B cell (primary cell): ENCODE results near the gene ERBB4. TPM values are rescaled to one million over a fixed set of nuclear protein-coding genes. Genes with fewer than 3 reads are reported as not detected.

ENCODE experiments used
- ATAC-seq: fragments of 200-7000 bp; cut with Tn5 transposase; one replicate; pipeline ENCODE4 v1.10.0; 2021; ENCODE audit warnings: low read depth, mild to moderate bottlenecking, moderate number of reproducible peaks, moderate library complexity
- CTCF ChIA-PET: fragments of 350-600 bp; sonication (Branson Sonifier 250); formaldehyde crosslinking; loops from one replicate; lab custom pipeline; 2021; ENCODE audit warnings: antibody characterized with exemption, inconsistent platforms; lab: Charles Lee
- POLR2A ChIA-PET: fragments of 350-600 bp; sonication (Branson Sonifier 250); formaldehyde crosslinking; loops from one replicate; lab custom pipeline; 2021; ENCODE audit warnings: antibody characterized with exemption; lab: Charles Lee
- DNase-seq: peaks from one replicate; pipeline ENCODE4 v3.0.0; 2013
- H2AFZ ChIP-seq: 2 replicates; pipeline ENCODE4 v1.6.1; 2012; ENCODE audit warnings: mild to moderate bottlenecking, low read depth, low read length; ENCODE audit not compliant: insufficient read depth, poor library complexity, severe bottlenecking
- H3K27ac ChIP-seq, 2 donors: 1 replicate in 1 of 2; 2 replicates in 1 of 2; pipeline ENCODE4 v1.5.1; 2012 to 2013; ENCODE audit warnings: low read length in 2 of 2, mild to moderate bottlenecking in 2 of 2, moderate library complexity in 1 of 2
- H3K27me3 ChIP-seq, 4 experiments: fragments of 200-600 bp in 1 of 4; sonication (generic) in 1 of 4; replicated peaks in 1 of 4; 1 replicate in 2 of 4; 2 replicates in 2 of 4; pipeline versions ENCODE4 v1.6.1 to v1.7.0; 2013 to 2016; ENCODE audit warnings: low read length in 3 of 4, mild to moderate bottlenecking in 2 of 4, mixed read lengths in 1 of 4, moderate library complexity in 1 of 4; ENCODE audit not compliant: insufficient read depth in 4 of 4, control insufficient read depth in 3 of 4; ENCODE audit errors: control extremely low read depth in 1 of 4
- H3K36me3 ChIP-seq, 2 experiments: replicated peaks in 1 of 2; 1 replicate in 1 of 2; 2 replicates in 1 of 2; pipeline versions ENCODE4 v1.6.1 to v1.7.1; 2013; ENCODE audit warnings: low read length in 1 of 2; ENCODE audit not compliant: insufficient read depth in 2 of 2, control insufficient read depth in 1 of 2; ENCODE audit errors: control extremely low read depth in 1 of 2, extremely low read depth in 1 of 2
- H3K4me1 ChIP-seq, 2 donors: fragments of 200-600 bp in 1 of 2; sonication (generic) in 1 of 2; 1 replicate in 1 of 2; 2 replicates in 1 of 2; pipeline versions ENCODE4 v1.5.1 to v1.6.1; 2013 to 2017; ENCODE audit warnings: low read length in 2 of 2; ENCODE audit not compliant: control insufficient read depth in 2 of 2, insufficient read depth in 2 of 2
- H3K4me2 ChIP-seq: replicated peaks from 2 replicates; pipeline ENCODE3; 2012; ENCODE audit warnings: mild to moderate bottlenecking, low read depth, low read length; ENCODE audit not compliant: poor library complexity, severe bottlenecking
- H3K4me3 ChIP-seq, 5 experiments: fragments of 200-600 bp in 1 of 5; sonication (generic) in 1 of 5; 1 replicate in 3 of 5; 2 replicates in 2 of 5; pipeline versions ENCODE4 v1.5.1 to v1.7.0; 2011 to 2016; ENCODE audit warnings: low read length in 4 of 5, mild to moderate bottlenecking in 4 of 5, low read depth in 2 of 5, control low read depth in 1 of 5, moderate library complexity in 1 of 5; ENCODE audit not compliant: insufficient read depth in 1 of 5; ENCODE audit errors: control extremely low read depth in 1 of 5, extremely low read depth in 1 of 5
- H3K79me2 ChIP-seq: fragments of 200-600 bp; sonication (generic); one replicate; pipeline ENCODE4 v1.6.0; 2016; ENCODE audit warnings: low read length; ENCODE audit not compliant: control insufficient read depth, insufficient read depth
- H3K9ac ChIP-seq: fragments of 200-600 bp; sonication (generic); 2 replicates; pipeline ENCODE4 v1.6.1; 2017; ENCODE audit warnings: mild to moderate bottlenecking, low read length, moderate library complexity
- H3K9me3 ChIP-seq, 3 donors: one replicate each; pipeline versions ENCODE4 v1.6.1 to v1.7.1; 2013; ENCODE audit warnings: low read length in 2 of 3; ENCODE audit not compliant: control insufficient read depth in 2 of 3, insufficient read depth in 1 of 3; ENCODE audit errors: control extremely low read depth in 1 of 3
- H4K20me1 ChIP-seq: 2 replicates; pipeline ENCODE4 v1.6.0; 2012; ENCODE audit warnings: mild to moderate bottlenecking, low read length; ENCODE audit not compliant: insufficient read depth, control insufficient read depth, poor library complexity, severe bottlenecking
- H3K27ac Mint-ChIP-seq: one replicate; pipeline ENCODE4 v1.8.0; 2021; ENCODE audit warnings: mixed read lengths
- H3K27me3 Mint-ChIP-seq: one replicate; pipeline ENCODE4 v1.8.0; 2021; ENCODE audit warnings: mixed read lengths
- H3K4me1 Mint-ChIP-seq: one replicate; pipeline ENCODE4 v1.8.0; 2021; ENCODE audit warnings: mixed read lengths
- H3K4me3 Mint-ChIP-seq: one replicate; pipeline ENCODE4 v1.8.0; 2021; ENCODE audit warnings: mixed read lengths
- H3K9me3 Mint-ChIP-seq: one replicate; pipeline ENCODE4 v1.8.0; 2022; ENCODE audit warnings: mixed read lengths; ENCODE audit not compliant: insufficient read depth
- CTCF ChIP-seq: fragments of 200-600 bp; IDR thresholded peaks from one replicate; pipeline ENCODE4 v1.8.0; 2022; ENCODE audit warnings: antibody characterized with exemption, mild to moderate bottlenecking
- EZH2 ChIP-seq: IDR thresholded peaks from 2 replicates; pipeline ENCODE4 v1.6.1; 2012; ENCODE audit warnings: borderline replicate concordance, low read depth, mild to moderate bottlenecking, moderate library complexity, low read length; ENCODE audit not compliant: insufficient read depth, poor library complexity, severe bottlenecking
- WGBS: methylation state at CpG from one replicate; pipeline ENCODE4 v1.1.5; 2013; ENCODE audit warnings: missing lambda C conversion rate; ENCODE audit not compliant: insufficient coverage; 5-methylcytosine and 5-hydroxymethylcytosine counted together
- intact Hi-C: fragments of 100-400 bp; cut with micrococcal nuclease; formaldehyde crosslinking; loops from one replicate; pipeline ENCODE4 v1.10.0; 2022
- polyA plus RNA-seq: library from polyadenylated mRNA; depleted of rRNA; stranded (reverse); fragments of >200 nt; gene quantifications from 2 replicates; pipeline ENCODE4 v1.2.3, GENCODE V29; 2012
- total RNA-seq, 2 donors: library from RNA; stranded (reverse); fragments of 120-200 nt in 1 of 2; gene quantifications; 1 replicate in 1 of 2; 2 replicates in 1 of 2; pipeline versions ENCODE4 v1.2.3 to v1.2.4, GENCODE V29; 2013 to 2022

The ERBB4 gene
- total and polyA plus RNA-seq, 2 donors (not counting 1 experiment from before 2014, with no cell fraction given) = not detected

- Histone ChIP-seq H3K4me3 (no peak overlapping the region), H3K9me3 (no peaks in the 10 kb centered on the region), H4K20me1 (no peaks in the 10 kb centered on the region), H3K9ac (no peak overlapping the region), H3K4me2 (no peak overlapping the region), H3K79me2 (no peaks in the 10 kb centered on the region), H3K36me3 (no peaks in the 10 kb centered on the region), H3K4me1 (no peaks in the 10 kb centered on the region), H3K27ac (no peak overlapping the region), H3K27me3 (no peaks in the 10 kb centered on the region), H2AFZ (no peak overlapping the region)
- TF ChIP-seq CTCF (no peak), EZH2 (no peak)
- no peak for ATAC-seq
- POLR2A ChIA-PET = no interaction called here
- no peak for DNase-seq
- CTCF ChIA-PET = no interaction called here
- Mint-ChIP-seq H3K9me3 (no peaks in the 10 kb centered on the region), H3K4me1 (no peaks in the 10 kb centered on the region), H3K27ac (no peak overlapping the region), H3K27me3 (no peaks in the 10 kb centered on the region), H3K4me3 (no peak overlapping the region)
- intact Hi-C loops = no loop called here
- no CpG with 5 or more reads among the region's 1 CpG for WGBS
Observed at GRCh38 chr2:211620986-211621385, 917.6 kb downstream of the ERBB4 start.

GRCh38 chr2:211617803-211618202 is 920.8 kb downstream of the ERBB4 start:
- Histone ChIP-seq H4K20me1 (no peaks in the 10 kb centered on the region), H3K27ac (no peak overlapping the region), H3K36me3 (no peaks in the 10 kb centered on the region), H3K9me3 (no peaks in the 10 kb centered on the region), H3K4me2 (no peak overlapping the region), H3K27me3 (no peaks in the 10 kb centered on the region), H3K9ac (no peak overlapping the region), H3K4me3 (no peak overlapping the region), H3K4me1 (no peaks in the 10 kb centered on the region), H2AFZ (no peak overlapping the region), H3K79me2 (no peaks in the 10 kb centered on the region)
- POLR2A ChIA-PET = no interaction called here
- WGBS = no CpG with 5 or more reads among the region's 2 CpGs
- no peak overlapping the region for H3K4me3 Mint-ChIP-seq
- no peaks in the 10 kb centered on the region for H3K4me1 Mint-ChIP-seq
- DNase-seq (no peak), ATAC-seq (no peak)
- no peaks in the 10 kb centered on the region for H3K27me3 Mint-ChIP-seq
- no peak overlapping the region for H3K27ac Mint-ChIP-seq
- H3K9me3 Mint-ChIP-seq = no peaks in the 10 kb centered on the region
- TF ChIP-seq CTCF (no peak), EZH2 (no peak)
- intact Hi-C loops = no loop called here
- CTCF ChIA-PET = no interaction called here
